DMS114 treated with DMSO at 0.1 percent for 48 hours (cell line): ENCODE data around the gene PAN3.

Experiments used
- DNase-seq: peaks from one replicate; lab custom pipeline; 2025; ENCODE audit not compliant: unreplicated experiment; lab: John Stamatoyannopoulos, UW

Gene PAN3

GRCh38 chr13:28204690-28205443 is 66.5 kb downstream of the PAN3 start:
- no peak for DNase-seq

GRCh38 chr13:28218679-28219078 is 80.3 kb downstream of the PAN3 start:
- DNase-seq: no peak

GRCh38 chr13:28219408-28220099 is 81.2 kb downstream of the PAN3 start:
- no peak for DNase-seq

GRCh38 chr13:28220166-28220565 is 81.8 kb downstream of the PAN3 start:
- no peak for DNase-seq

GRCh38 chr13:28229522-28230411 is 91.4 kb downstream of the PAN3 start:
- no peak for DNase-seq

GRCh38 chr13:28231642-28232041 is 93.3 kb downstream of the PAN3 start:
- no peak for DNase-seq

GRCh38 chr13:28237944-28238343 is 99.6 kb downstream of the PAN3 start:
- no peak for DNase-seq

- no peak for DNase-seq
Measured at GRCh38 chr13:28239374-28239773, 101.0 kb downstream of the PAN3 start.

- no peak for DNase-seq
Measured at GRCh38 chr13:28245465-28245864, 107.1 kb downstream of the PAN3 start.

- no peak for DNase-seq
Measured at GRCh38 chr13:28246891-28247290, 108.5 kb downstream of the PAN3 start.

- no peak for DNase-seq
Measured at GRCh38 chr13:28248080-28248479, 109.7 kb downstream of the PAN3 start.

GRCh38 chr13:28250542-28250941 is 112.2 kb downstream of the PAN3 start:
- no peak for DNase-seq

- no peak for DNase-seq
Measured at GRCh38 chr13:28251466-28251865, 113.1 kb downstream of the PAN3 start.

- DNase-seq: no peak
Measured at GRCh38 chr13:28252547-28252946, 114.2 kb downstream of the PAN3 start.

- no peak for DNase-seq
Measured at GRCh38 chr13:28257305-28257704, 119.0 kb downstream of the PAN3 start.

GRCh38 chr13:28258417-28258816 is 120.1 kb downstream of the PAN3 start:
- no peak for DNase-seq

- no peak for DNase-seq
Measured at GRCh38 chr13:28267497-28267896, 129.2 kb downstream of the PAN3 start.

- DNase-seq: no peak
Measured at GRCh38 chr13:28268800-28269223, 130.5 kb downstream of the PAN3 start.

- no peak for DNase-seq
Measured at GRCh38 chr13:28271056-28271840, 132.9 kb downstream of the PAN3 start.

- DNase-seq: no peak
Measured at GRCh38 chr13:28273919-28274318, 135.6 kb downstream of the PAN3 start.

- DNase-seq: no peak
Measured at GRCh38 chr13:28282451-28282850, 144.1 kb downstream of the PAN3 start.
